ENCODE data around the gene MS4A4A. TPM values are rescaled to one million over a fixed set of nuclear protein-coding genes. Genes with fewer than 3 reads are reported as not detected.

MS4A4A gene
- total and polyA plus RNA-seq, 9 of the 15 experiments (the other 6 are each of a cell fraction or from before 2014, with no cell fraction given): 0.77 to 41.4 (median 10.1) TPM

DNA sequence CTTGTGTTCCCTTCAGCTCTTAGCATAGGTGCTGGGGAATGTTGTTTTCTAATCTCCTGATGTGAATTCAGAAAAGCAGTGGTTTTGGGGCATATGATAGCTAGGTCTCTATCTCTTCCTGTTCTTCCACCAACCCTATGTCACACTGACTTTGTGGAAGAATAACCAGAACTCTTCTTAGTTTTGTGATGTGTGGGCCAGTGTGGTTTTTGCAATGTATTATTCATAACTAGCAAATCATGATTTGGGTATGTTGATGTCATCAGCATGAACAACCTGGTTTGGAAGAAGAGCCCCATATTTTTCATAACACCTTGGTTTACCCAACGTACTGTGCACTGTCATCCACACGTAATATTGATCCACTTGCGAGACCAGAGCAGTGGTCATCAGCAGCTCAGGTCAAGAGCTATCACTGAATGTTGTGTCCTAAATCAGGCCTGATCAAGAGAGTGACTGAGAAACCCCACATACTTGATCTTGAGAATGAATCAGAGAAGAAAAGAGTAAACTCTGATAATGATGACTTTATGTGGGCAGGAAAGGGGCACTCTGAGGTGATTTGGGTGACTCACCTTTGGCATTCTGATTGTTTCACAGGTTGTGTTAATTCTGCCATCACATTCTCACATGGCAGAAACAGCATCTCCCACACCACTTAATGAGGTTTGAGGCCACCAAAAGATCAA is 27.2 kb downstream of the MS4A4A start (continued):
- TF ChIP-seq, protein P1, sequence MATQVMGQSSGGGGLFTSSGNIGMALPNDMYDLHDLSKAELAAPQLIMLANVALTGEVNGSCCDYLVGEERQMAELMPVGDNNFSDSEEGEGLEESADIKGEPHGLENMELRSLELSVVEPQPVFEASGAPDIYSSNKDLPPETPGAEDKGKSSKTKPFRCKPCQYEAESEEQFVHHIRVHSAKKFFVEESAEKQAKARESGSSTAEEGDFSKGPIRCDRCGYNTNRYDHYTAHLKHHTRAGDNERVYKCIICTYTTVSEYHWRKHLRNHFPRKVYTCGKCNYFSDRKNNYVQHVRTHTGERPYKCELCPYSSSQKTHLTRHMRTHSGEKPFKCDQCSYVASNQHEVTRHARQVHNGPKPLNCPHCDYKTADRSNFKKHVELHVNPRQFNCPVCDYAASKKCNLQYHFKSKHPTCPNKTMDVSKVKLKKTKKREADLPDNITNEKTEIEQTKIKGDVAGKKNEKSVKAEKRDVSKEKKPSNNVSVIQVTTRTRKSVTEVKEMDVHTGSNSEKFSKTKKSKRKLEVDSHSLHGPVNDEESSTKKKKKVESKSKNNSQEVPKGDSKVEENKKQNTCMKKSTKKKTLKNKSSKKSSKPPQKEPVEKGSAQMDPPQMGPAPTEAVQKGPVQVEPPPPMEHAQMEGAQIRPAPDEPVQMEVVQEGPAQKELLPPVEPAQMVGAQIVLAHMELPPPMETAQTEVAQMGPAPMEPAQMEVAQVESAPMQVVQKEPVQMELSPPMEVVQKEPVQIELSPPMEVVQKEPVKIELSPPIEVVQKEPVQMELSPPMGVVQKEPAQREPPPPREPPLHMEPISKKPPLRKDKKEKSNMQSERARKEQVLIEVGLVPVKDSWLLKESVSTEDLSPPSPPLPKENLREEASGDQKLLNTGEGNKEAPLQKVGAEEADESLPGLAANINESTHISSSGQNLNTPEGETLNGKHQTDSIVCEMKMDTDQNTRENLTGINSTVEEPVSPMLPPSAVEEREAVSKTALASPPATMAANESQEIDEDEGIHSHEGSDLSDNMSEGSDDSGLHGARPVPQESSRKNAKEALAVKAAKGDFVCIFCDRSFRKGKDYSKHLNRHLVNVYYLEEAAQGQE (IDR thresholded peaks at IDR 0.05; ENCODE audit: borderline replicate concordance): no peak
- TF ChIP-seq, protein P1 (CRISPR knock-in tag; IDR thresholded peaks at IDR 0.05; ENCODE audit: low read depth): no peak
- TF ChIP-seq NFXL1 (CRISPR knock-in tag; IDR thresholded peaks at IDR 0.05): no peak
